GM19328 (cell line): ENCODE measurements around the gene PRR19.

ENCODE experiments used
- ATAC-seq: cut with Tn5 transposase; IDR thresholded peaks from one replicate; pipeline ENCODE4 v1.9.1; 2021; ENCODE audit warnings: mild to moderate bottlenecking, moderate library complexity; ENCODE audit not compliant: unreplicated experiment

The PRR19 gene

DNA sequence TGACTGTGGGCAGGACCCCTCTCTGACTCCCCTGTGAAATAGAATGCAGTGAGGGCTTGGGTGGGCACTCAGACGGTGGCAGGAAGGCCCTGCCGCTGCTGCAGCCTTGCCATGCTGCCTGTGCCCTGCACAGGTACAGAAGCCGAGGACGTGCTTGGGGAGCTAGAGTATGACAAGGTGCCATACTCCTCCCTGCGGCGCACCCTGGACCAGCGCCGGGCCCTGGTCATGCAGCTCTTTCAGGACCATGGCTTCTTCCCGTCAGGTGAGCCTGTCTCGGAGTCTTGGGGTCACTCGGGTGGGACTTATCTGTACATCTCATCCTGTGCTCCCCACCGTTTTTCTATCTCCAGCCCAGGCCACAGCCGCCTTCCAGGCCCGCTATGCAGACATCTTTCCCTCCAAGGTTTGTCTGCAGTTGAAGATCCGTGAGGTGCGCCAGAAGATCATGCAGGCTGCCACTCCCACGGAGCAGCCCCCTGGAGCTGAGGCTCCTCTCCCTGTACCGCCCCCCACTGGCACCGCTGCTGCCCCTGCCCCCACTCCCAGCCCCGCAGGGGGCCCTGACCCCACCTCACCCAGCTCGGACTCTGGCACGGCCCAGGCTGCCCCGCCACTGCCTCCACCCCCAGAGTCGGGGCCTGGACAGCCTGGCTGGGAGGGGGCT is 7.3 kb upstream of the PRR19 start:
- ATAC-seq: no peak

DNA sequence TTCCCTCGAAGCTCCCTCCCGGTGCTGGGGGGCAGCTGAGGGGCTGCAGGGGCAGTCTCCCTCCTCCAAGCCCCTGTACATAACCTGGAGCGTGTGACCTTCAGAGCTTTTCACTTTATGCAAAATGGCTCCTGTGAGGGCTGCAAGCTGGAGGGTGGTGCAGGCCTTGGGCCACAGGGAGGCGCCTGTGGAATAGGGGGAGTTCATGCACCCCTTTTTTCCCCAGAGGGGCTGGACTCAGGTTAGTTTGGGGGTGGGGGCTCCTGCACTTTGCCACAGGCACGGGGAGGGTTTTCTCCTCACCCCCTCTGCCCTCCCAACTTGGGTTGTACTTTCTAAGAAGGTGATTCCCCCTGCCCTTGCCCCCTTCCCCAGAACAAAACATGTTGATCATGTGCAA is 6.6 kb upstream of the PRR19 start:
- ATAC-seq: no peak

DNA sequence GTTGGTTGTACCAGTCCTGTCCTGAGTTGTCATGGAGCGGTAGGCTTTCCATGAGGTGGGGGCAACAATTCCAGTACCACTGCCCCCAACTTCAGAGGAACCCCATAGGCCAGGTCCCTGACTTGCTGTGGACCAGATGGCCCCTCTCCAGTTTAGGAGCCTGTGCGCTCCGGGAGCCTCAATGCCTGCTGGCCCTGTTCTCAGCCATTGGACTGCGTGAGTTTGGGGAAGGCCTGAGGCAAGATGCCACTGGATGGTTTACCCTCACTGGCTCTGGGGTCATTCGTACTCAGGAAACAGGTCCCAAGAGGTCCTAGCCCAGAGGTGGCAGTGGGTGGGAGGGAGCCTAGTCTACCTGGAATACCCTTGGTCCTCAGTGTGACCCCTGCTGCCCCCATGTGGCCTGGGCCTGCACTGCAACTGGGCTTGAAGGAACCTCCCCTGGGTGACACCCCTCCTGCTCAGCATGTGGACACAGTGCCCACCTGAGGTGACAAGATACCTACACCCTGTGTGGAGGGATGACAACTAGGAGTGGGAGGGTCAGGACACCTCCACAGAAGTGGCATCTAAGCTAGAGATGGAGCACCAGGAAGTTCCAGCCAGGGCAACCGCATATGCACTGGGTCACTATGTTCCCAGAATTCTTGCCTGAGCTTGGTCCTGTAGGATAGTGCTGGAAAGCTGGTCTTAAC is 6.0 kb upstream of the PRR19 start:
- no peak for ATAC-seq

DNA sequence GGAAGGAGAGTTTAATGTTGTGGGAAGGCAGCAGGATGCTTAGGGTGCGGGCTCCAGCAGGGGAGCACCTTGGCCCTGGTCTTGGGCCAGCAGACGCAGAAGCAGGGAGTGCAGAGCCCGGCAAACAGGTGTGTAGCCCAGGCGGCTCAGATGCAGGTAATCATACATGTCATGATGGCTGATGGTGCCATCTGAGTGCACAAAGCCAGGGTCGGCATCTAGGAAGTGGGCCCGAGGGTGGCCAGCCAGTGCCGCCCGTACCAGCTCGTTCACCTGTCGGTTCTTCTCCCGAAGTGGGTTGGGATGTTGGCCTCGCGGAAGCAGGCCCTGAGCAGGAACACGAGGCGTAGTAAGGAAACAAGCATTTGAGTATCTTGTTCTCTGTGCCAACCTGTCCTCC is 4.9 kb upstream of the PRR19 start:
- ATAC-seq: no peak

DNA sequence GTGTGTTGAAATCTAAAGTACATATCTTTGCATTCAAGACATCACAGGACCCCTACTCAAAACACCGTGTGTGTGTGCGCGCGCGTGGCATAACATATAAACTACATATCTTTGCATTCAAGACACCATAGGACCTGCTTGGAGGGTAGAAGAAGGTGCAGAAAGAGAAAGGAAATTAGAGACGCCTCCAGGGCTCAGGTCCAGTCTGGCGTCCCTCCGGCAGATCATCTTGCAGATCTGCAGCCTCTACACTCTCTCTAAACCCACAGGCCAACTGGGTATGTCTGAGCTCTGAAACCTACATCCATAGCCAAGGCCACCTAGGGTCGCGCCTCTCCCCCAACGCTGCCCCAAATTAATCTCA is 1.2 kb downstream of the PRR19 start:
- ATAC-seq: no peak

DNA sequence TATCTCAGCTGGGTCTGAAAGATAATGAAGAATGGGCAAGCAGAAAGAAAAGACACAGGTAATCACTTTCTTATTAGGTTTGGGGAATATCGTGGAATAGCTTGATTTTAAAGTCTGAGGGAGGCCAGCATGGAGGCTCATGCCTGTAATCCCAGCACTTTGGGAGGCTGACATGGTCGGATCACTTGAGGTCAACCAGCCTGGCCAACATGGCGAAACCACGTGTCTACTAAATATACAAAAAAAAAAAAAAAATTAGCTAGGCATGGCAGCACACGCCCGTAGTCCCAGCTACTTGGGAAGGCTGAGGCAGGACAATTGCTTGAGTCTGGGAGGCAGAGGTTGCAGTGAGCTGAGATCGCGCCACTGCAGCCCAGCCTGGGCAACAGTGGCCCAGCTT is 1.9 kb downstream of the PRR19 start:
- no peak for ATAC-seq

DNA sequence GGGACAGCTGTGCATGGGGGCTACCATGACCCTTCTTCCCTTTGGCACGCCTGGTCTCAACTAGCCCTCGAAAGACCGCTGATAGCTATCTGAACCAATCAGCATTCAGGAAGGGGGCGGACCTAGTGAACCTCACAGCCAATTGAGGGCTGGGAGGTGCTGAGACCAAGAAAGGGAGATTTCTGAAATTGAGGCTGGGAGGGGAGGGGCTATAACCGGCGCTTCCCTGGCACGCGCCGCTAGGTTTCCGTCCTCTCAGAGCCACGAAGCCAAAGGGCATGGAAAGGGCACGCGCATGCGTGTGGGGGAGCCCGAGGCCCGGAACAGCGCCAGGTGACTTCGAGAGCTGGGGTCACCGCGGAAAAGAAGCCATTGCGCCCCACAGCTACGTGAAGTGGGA is 4.7 kb downstream of the PRR19 start:
- no peak for ATAC-seq

DNA sequence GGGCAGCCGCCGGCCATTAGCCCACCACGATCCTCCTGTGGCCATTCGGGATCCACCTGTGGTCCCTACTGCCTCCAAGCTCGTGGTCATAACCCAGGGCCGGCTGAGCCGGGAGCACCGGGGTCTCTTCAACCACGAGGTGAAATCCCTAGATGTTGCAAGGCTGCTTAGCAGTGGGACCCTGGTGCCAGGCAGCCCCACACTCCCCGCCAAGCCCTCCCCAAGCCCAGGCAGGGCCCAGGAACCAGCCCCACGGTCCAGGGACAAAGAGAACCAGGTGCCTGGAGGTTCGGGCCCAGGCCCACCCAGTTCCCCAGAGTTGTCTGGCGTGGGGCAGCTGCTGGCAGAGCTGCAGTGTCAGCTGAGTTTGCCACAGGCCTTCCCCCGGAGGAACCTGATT is 7.8 kb downstream of the PRR19 start:
- ATAC-seq: no peak

DNA sequence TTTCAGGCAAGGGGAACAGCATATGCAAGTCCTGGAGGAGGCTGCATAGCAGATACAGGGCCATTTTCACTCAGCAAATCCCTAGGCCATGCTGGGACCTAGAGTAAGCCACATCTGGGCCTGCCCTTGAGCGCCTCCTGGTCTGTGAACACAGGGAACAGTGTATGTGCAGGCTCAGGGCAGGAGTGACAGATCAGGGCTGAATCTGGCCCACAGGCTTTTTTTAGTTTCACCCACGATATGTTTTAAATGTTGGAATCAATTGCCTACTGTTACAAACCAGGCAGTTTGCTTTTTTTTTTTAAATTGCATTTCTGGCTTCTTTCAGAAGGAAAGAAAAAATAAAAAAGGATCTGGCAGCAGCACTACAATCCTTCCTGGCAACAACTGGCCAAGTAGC is 9.7 kb downstream of the PRR19 start:
- no peak for ATAC-seq

DNA sequence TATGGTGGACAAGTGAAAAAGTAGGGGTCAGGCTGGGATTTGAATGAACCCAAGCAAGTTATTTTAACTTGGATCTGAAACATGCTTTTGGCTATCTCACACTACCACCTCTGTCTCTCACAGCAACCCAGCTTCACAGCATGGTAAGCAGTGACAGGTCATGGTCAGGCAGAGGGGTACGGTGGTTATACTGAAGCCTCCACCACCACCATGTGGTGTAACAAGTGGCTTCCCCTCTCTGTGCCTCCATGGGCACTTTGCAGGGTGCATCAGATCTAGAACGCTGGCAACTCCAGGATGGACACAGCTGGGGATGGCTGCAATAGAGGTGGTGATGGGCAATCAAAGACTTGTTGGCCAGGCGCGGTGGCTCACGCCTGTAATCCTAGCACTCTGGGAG is 10.4 kb downstream of the PRR19 start:
- no peak for ATAC-seq

DNA sequence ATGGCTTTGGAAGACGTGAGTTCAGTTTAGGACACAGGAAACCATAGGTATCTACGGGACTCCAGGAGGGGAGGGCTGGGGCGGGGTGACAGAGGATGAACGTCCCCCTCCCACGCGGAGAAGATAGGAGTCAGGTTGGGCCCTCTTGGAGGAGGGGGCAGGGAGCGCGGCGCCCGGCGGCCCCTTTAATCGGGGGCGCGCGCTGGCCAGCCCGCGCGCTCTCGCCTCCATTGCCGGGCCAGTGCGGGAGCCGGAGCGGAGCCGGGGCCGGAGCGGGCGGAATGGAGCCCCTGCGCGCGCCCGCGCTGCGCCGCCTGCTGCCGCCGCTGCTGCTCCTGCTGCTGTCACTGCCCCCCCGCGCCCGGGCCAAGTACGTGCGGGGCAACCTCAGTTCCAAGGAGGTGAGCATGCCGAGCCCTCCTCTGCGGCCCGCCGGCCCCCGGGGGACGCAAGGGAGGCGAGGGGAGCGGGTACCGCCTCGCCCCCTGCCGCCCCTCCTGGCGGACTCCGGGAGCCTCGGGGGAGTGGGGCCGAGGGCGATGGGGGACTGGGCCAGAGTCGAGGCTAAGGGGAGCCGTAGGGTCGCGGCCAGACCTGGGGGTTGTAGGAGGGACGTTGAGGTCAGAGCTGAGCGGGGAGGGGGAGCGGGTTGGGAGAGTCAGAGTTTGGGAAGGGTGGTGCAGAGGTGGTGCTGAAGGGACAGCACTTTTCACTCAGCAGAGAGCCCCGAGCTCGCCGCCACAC is 11.3 kb downstream of the PRR19 start, which contains the start of gene TMEM145:
TMEM145 (plus strand) TSS at position 214 of the 744 bp plus-strand sequence; CDS start at position 282, 68 bp downstream.
- ATAC-seq: no peak

DNA sequence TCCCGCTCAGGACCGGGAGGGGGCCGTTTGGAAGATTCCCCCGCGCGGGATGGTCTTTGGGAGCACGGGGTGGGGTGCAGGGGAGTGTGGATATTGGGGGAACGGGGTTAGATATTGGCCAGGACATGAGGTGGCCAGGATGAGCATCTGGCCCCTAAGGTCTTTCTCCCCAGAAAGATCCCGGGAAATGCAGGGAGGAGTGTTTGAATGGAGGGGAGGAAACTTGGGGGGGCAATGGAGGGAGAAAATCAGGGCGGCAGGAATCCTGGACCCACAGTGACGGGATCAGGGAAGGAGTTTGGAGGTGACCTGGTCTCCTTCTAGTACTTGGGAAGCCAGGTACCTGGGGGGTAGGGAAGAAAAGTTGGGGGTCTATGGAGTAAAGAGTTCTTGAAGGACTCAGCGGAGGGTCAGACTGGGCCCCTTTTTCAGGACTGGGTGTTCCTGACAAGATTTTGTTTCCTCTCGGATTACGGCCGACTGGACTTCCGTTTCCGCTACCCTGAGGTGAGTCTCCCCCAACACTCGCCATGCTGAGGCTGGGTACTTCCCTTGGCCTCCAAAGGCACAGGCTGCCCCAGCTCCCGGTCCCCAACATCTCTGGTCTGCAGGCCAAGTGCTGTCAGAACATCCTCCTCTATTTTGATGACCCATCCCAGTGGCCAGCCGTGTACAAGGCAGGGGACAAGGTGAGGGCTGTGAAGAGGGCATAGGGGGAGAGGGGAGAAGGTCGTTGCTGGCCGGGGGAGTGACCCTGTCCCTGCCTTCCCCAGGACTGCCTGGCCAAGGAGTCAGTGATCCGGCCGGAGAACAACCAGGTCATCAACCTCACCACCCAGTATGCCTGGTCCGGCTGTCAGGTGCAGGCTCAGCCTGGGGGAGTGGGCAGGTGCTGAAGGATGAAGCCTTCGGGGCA is 12.2 kb downstream of the PRR19 start:
- no peak for ATAC-seq

DNA sequence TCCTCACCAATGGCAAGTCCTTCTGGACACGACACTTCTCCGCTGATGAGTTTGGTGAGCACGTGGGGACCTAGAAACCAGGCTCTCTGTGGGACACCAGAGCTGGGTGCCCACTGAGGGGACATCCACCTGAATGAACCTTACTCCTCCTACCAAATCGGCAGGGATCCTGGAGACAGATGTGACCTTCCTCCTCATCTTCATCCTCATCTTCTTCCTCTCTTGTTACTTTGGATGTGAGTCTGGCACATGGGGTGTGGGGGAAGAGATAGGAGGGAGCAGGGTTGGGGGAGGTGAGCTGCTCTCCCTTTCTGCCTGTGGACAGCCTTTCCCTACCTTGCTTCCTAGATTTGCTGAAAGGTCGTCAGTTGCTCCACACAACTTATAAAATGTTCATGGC is 13.1 kb downstream of the PRR19 start:
- no peak for ATAC-seq

DNA sequence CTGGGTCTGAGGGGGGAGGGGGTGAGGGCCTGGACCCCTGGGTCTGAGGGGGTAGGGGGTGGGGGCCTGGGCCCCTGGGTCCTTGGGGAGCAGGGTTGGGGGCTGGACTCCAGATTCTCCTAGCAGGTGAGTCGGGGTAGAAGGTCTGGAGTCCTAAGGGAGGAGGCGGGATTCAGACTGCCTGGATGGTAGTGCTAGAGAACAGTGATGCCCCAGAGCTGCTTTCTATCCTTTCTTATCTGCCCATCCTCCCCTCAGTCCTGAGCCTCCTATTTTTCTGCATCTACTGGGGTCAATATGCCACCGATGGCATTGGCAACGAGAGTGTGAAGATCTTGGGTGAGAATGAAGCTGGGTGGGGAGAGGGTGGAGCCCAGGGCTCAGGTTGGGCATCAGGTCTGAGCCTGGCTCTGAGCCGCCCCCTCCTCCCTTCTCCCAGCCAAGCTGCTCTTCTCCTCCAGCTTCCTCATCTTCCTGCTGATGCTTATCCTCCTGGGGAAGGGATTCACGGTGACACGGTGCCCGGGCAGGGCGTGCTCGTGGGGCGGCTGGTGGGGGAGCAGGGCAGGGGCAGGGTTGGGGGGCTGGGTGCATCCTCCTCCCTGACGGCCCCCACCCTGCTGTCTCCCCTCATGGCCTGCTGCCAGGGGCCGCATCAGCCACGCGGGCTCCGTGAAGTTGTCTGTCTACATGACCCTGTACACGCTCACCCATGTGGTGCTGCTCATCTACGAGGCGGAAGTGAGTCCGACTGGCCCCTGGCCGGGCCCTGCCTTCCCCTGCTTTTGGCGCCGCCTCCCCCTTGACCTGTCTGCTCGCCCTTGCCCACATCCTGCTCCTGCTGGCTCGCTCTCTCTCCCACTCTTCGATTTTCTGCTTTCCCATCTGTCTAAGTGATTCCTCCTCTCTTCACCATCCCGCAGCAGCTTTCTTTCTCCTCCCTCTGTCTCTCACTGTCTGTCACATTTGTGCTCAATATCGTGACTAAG is 14.6 kb downstream of the PRR19 start:
- ATAC-seq: no peak

DNA sequence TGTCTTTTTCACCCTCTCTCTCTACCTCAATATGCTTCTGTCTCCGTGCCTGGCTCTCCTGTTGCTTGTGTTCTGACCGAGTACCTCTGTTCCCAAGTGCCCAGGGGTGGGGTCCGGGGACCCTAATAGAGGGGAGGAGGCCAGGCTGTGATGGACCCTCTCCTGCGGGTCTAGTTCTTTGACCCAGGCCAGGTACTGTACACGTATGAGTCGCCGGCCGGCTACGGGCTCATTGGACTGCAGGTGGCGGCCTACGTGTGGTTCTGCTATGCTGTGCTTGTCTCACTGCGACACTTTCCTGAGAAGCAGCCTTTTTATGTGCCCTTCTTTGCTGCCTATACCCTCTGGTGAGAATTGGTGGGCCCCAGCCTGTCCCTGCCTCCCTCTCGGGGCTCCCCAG is 15.6 kb downstream of the PRR19 start:
- ATAC-seq: no peak

DNA sequence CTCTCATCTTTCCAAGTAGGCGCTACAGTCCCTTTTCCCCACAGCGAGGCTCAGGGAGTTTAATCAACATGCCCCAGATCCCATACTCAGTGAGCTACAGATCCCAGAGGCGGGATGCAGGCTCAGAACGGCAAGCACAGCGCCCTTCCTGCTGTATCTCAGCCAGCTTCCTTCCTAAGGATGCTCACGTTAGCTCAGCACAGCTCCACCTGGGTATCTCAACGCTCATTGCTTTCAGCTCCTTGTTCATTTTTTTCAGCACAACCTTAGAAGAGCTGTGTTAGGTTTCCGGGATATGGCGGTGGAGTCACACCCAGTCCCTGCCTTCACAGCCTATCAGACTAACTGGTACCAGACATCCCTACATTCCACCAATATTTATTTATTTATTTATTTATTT is 20.4 kb downstream of the PRR19 start:
- ATAC-seq: no peak

DNA sequence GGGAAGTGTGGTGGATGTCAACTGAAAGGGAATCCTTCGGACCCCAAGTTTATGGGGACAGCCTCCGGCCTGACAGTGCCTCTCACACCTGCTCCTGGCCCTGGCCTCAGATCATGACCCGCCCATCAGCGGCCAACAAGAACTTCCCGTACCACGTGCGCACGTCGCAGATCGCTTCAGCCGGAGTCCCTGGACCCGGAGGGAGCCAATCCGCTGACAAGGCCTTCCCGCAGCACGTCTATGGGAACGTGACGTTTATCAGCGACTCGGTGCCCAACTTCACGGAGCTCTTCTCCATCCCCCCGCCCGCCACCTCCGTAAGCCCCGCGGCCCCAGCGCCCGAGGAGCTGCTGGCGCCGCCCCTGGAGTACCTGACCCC is 21.5 kb downstream of the PRR19 start:
- ATAC-seq: no peak

DNA sequence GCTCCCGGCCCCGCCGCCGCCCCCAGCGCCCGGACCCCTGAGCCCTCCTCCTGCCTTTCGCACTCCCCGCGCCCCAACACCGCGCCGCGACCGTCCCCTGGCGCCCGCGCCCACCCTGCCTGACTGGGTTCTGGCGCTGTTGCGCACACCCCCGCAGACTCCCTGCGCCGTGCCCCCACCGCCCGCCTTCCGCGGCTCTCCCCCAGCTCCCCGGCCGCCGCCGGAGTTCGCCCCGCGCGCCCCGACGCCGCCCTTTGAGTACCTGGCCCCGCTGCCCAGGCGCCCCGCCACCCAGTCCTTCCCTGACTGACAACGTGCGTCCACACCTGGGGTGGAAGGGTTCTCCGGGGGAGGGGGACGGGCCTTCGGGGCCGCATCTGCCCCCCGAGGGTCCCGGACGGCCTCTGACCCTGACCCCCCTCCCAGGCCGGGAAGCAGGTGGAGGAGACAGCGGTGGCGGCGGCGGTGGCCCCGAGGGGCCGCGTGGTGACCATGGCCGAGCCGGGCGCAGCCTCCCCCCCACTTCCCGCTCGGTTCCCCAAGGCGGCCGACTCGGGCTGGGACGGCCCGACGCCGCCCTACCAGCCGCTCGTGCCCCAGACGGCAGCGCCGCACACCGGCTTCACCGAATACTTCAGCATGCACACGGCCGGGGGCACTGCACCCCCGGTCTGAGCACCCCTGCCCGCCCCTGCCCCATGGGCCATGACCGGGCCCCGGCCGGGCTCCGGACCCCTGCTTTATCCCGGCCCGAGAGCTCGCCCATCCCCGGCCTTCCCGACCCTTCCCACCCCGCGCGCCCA is 22.1 kb downstream of the PRR19 start:
- ATAC-seq: no peak

DNA sequence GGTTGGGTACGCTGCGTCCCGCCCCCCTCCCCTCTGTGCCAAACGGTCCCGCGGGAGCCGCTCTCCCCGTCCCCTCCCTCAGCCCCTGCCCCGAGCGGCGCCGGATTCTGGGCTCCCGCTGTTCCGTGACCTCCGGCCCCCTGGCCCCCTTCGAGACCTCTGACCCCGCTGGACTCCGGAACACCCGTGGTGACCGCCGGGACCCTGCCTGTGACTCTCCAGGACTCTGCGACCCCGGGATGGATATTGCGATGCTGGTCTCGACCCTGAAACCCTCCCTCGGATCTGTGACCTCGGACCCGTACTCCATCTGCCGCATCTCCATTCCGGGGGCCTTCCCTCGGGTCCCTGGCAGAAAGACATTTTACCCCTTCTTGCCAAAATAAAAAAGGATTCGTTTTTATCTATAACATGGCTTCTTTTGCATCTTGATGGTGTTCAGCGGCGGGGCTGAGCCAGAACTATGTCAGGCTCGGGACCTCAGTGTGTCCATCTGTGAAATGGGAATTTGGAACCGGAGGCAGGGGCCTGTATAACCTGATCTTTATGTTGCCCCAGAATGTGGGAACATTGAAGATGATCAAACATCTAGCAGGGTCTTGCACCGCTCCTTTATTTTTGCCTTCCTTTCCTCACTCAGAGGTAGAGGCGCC is 22.8 kb downstream of the PRR19 start:
- ATAC-seq: no peak
